HG03280 (cell line): ENCODE data around the gene KCNQ4.

Experiments used
- ATAC-seq: cut with Tn5 transposase; IDR thresholded peaks from one replicate; pipeline ENCODE4 v1.9.1; 2021; ENCODE audit warnings: mild to moderate bottlenecking, moderate library complexity; ENCODE audit not compliant: unreplicated experiment

The KCNQ4 gene

GRCh38 chr1:40754201-40754600 lies 29.4 kb upstream of the KCNQ4 start:
- ATAC-seq = no peak

- no peak for ATAC-seq
Measured at GRCh38 chr1:40755067-40755466, 28.5 kb upstream of the KCNQ4 start.

- no peak for ATAC-seq
Measured at GRCh38 chr1:40756523-40756922, 27.1 kb upstream of the KCNQ4 start.

- no peak for ATAC-seq
Measured at GRCh38 chr1:40757084-40757483, 26.5 kb upstream of the KCNQ4 start.

- no peak for ATAC-seq
Measured at GRCh38 chr1:40758004-40758403, 25.6 kb upstream of the KCNQ4 start.

GRCh38 chr1:40758578-40759343 lies 24.8 kb upstream of the KCNQ4 start:
- ATAC-seq = no peak

- no peak for ATAC-seq
Measured at GRCh38 chr1:40760984-40761383, 22.6 kb upstream of the KCNQ4 start.

GRCh38 chr1:40762144-40762923 lies 21.3 kb upstream of the KCNQ4 start:
- ATAC-seq = no peak

- no peak for ATAC-seq
Measured at GRCh38 chr1:40763742-40764532, 19.6 kb upstream of the KCNQ4 start.

- ATAC-seq = no peak
Measured at GRCh38 chr1:40764981-40765380, 18.6 kb upstream of the KCNQ4 start.

GRCh38 chr1:40766017-40766416 lies 17.6 kb upstream of the KCNQ4 start:
- ATAC-seq = no peak

GRCh38 chr1:40766560-40766959 lies 17.0 kb upstream of the KCNQ4 start:
- ATAC-seq = no peak

GRCh38 chr1:40768146-40768990 lies 15.2 kb upstream of the KCNQ4 start:
- ATAC-seq = no peak

GRCh38 chr1:40769815-40770214 lies 13.8 kb upstream of the KCNQ4 start:
- ATAC-seq = no peak

GRCh38 chr1:40770296-40771070 lies 13.1 kb upstream of the KCNQ4 start:
- ATAC-seq = no peak

GRCh38 chr1:40772146-40772955 lies 11.2 kb upstream of the KCNQ4 start:
- ATAC-seq = no peak

GRCh38 chr1:40773748-40774265 lies 9.8 kb upstream of the KCNQ4 start:
- ATAC-seq = no peak

- ATAC-seq = no peak
Measured at GRCh38 chr1:40774266-40774998, 9.2 kb upstream of the KCNQ4 start.
